Suprapubic skin (tissue), 4 donors: ENCODE measurements around the gene CAPN5. TPM values are rescaled to one million over a fixed set of nuclear protein-coding genes. Genes with fewer than 3 reads are reported as not detected.

Experiments
- DNase-seq, 2 donors: peaks; one replicate each; pipeline ENCODE4 v3.0.0-alpha.2; 2019; ENCODE audit warnings: low spot score in 2 of 2
- H3K27ac ChIP-seq: fragments of 200-600 bp; sonication (generic); one replicate; pipeline ENCODE4 v1.5.1; 2019
- H3K27me3 ChIP-seq: fragments of 200-600 bp; sonication (generic); one replicate; pipeline ENCODE4 v1.5.1; 2019
- H3K36me3 ChIP-seq: fragments of 200-600 bp; sonication (generic); one replicate; pipeline ENCODE4 v1.5.1; 2019
- H3K4me1 ChIP-seq: fragments of 200-600 bp; sonication (generic); one replicate; pipeline ENCODE4 v1.5.1; 2019
- H3K4me3 ChIP-seq: fragments of 200-600 bp; sonication (generic); one replicate; pipeline ENCODE4 v1.5.1; 2019; ENCODE audit warnings: mild to moderate bottlenecking
- H3K9me3 ChIP-seq: fragments of 200-600 bp; sonication (generic); one replicate; pipeline ENCODE4 v1.5.1; 2019
- EP300 ChIP-seq: sonication (generic); formaldehyde crosslinking; IDR thresholded peaks from one replicate; pipeline ENCODE4 v1.6.1; 2017; ENCODE audit warnings: antibody characterized with exemption
- POLR2A ChIP-seq, 2 donors: fragments of 450-650 bp; IDR thresholded peaks; one replicate each; pipeline ENCODE4 v1.6.1; 2017; ENCODE audit warnings: antibody characterized with exemption in 2 of 2, mild to moderate bottlenecking in 2 of 2, moderate library complexity in 2 of 2
- POLR2AphosphoS5 ChIP-seq, 3 donors: sonication (generic); formaldehyde crosslinking; IDR thresholded peaks; one replicate each; pipeline ENCODE4 v1.6.1; 2017; ENCODE audit warnings: antibody characterized with exemption in 3 of 3
- WGBS: methylation state at CpG from one replicate; pipeline ENCODE4 v1.1.5; 2018; 5-methylcytosine and 5-hydroxymethylcytosine counted together
- total RNA-seq, 4 donors: library from RNA; depleted of rRNA; stranded (reverse); fragments of >200 nt; gene quantifications; one replicate each; pipeline ENCODE4 v1.1.0, GENCODE V29; 2016
- TF ChIP-seq, protein P1 (sequence below), 2 donors: fragments of 200-600 bp in 1 of 2; fragments of 450-650 bp in 1 of 2; sonication (generic) in 1 of 2; IDR thresholded peaks; one replicate each; pipeline ENCODE4 v1.5.1; 2016 to 2019; ENCODE audit warnings: antibody characterized with exemption in 2 of 2, mild to moderate bottlenecking in 1 of 2, moderate library complexity in 1 of 2

Gene CAPN5
- total RNA-seq, 4 donors from 2014 or later, result 0.87 to 2.0 (median 1.1) TPM

DNA sequence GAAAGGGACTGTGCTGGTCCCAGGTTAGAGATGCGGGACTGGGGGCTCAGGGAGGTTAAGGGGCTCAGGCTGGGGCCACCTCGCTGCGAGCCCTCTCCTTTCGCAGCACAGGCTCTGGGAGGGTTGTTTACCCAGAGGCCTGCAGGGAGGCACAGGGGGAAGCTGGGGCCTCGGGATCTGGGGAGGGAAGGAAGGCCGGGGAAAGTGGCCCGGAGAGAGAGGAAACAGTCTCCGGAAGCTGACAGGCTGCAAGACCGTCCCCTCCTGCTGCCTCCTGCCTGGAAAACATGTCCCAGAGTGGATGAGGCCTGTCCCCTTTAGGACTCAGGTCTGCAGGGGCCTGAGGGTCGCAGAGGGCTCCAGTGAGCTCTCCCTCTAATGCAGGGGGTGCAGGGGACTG, 106.7 kb downstream of the CAPN5 start:
- no peaks in the 10 kb centered on the region for H3K27me3 ChIP-seq
- DNase-seq, result no peak
- no peaks in the 10 kb centered on the region for H3K36me3 ChIP-seq
- 71% methylated on average over 9 of the region's 10 CpGs for WGBS
- no peaks in the 10 kb centered on the region for H3K9me3 ChIP-seq
- H3K27ac ChIP-seq, result no peak overlapping the region
- no peaks in the 10 kb centered on the region for H3K4me1 ChIP-seq
- no peak for TF ChIP-seq EP300
- TF ChIP-seq, protein P1, sequence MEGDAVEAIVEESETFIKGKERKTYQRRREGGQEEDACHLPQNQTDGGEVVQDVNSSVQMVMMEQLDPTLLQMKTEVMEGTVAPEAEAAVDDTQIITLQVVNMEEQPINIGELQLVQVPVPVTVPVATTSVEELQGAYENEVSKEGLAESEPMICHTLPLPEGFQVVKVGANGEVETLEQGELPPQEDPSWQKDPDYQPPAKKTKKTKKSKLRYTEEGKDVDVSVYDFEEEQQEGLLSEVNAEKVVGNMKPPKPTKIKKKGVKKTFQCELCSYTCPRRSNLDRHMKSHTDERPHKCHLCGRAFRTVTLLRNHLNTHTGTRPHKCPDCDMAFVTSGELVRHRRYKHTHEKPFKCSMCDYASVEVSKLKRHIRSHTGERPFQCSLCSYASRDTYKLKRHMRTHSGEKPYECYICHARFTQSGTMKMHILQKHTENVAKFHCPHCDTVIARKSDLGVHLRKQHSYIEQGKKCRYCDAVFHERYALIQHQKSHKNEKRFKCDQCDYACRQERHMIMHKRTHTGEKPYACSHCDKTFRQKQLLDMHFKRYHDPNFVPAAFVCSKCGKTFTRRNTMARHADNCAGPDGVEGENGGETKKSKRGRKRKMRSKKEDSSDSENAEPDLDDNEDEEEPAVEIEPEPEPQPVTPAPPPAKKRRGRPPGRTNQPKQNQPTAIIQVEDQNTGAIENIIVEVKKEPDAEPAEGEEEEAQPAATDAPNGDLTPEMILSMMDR (IDR thresholded peaks at IDR 0.05), result no peak
- TF ChIP-seq POLR2AphosphoS5 (IDR thresholded peaks at IDR 0.05), result no peak
- no peak for TF ChIP-seq POLR2A (IDR thresholded peaks at IDR 0.05)
- H3K4me3 ChIP-seq, result no peak overlapping the region

DNA sequence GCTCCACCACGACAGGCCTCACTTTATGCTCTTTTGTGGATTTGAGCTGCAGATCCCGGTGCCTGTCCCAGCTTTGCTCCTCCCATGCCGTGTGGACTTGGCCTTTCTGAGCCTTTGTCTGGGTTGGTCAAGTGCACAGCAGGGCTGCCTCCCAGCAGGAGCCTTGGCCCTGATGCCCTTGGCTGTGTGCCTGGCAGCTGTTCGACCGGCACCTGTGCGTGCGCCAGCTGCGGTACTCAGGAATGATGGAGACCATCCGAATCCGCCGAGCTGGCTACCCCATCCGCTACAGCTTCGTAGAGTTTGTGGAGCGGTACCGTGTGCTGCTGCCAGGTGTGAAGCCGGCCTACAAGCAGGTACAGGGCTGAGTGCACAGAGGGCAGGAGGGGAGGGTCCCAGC, 107.8 kb downstream of the CAPN5 start:
- DNase-seq, result no peak
- Histone ChIP-seq H3K4me1 (no peaks in the 10 kb centered on the region), H3K9me3 (no peaks in the 10 kb centered on the region), H3K27ac (no peak overlapping the region), H3K4me3 (no peak overlapping the region), H3K27me3 (no peaks in the 10 kb centered on the region), H3K36me3 (no peaks in the 10 kb centered on the region)
- 78% methylated on average over 3 of the region's 16 CpGs for WGBS
- TF ChIP-seq POLR2AphosphoS5 (IDR thresholded peaks at IDR 0.05) (no peak), EP300 (no peak), POLR2A (IDR thresholded peaks at IDR 0.05) (no peak)
- TF ChIP-seq, protein P1 (IDR thresholded peaks at IDR 0.05), result no peak

DNA sequence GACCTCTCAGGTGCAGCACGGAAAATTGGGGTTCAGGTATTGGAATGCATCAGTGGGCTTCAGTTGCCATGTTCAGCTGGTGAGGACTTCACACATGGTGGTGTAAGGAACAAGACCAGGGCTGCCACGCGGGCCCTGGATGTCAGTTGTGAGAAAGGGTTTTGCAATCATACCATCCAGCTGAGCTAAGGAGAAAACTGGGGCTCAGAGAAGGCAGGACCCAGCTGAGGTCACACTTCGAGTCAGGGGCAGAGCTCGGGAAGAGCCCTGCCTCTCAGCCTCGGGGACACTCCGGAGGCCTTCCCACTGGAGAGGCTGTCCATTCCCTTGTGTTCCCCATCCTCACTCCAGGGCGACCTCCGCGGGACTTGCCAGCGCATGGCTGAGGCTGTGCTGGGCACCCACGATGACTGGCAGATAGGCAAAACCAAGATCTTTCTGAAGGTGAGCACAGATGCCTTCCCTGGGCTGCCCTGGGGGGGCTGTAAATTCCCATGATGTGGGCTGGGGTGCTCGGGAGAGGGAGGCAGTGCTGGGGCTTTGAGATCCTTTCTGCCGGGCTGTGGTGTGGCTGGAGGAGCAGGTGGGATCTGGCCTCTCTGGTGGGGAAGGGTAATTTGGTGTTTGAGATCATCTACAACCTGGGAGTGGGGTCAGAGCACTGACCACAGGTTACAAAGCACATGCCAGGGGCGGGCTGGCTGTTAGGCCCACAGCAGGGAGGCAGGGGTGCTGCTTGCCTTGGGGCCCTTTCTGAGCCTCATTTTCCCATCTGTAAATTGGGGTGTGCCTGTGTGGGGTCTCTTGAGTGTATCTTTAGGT, 108.5 kb downstream of the CAPN5 start:
- H3K4me3 ChIP-seq, result peak overlapping the region; percentile 26
- H3K36me3 ChIP-seq, result no peaks in the 10 kb centered on the region
- TF ChIP-seq EP300 (no peak), POLR2AphosphoS5 (IDR thresholded peaks at IDR 0.05) (no peak), POLR2A (IDR thresholded peaks at IDR 0.05) (no peak)
- TF ChIP-seq, protein P1 (IDR thresholded peaks at IDR 0.05), result no peak

More for the DNA sequence above, 108.5 kb downstream of the CAPN5 start:
- no peak for DNase-seq
- no peaks in the 10 kb centered on the region for H3K4me1 ChIP-seq
- H3K27me3 ChIP-seq, result no peaks in the 10 kb centered on the region
- no peak overlapping the region for H3K27ac ChIP-seq
- WGBS, result 79% methylated on average over 5 of the region's 15 CpGs
- H3K9me3 ChIP-seq, result no peaks in the 10 kb centered on the region

Other genes with a start within 250 kb of the CAPN5 start
- 10 to 100 TPM in 1 of 4 donors, 1 to 10 TPM in 3; 8.9 to 10.1 (median 9.5) TPM for gene ACER3, start 206.1 kb upstream of the CAPN5 start, total RNA-seq
- gene B3GNT6, start 32.6 kb upstream of the CAPN5 start, total RNA-seq, result not detected
- gene OMP, start 35.9 kb downstream of the CAPN5 start, total RNA-seq, result 1 to 10 TPM in 1 of 4 donors, not detected in 3; 9.6 TPM
- 1 to 10 TPM in 3 of 4 donors, under 1 TPM in 1; 0.34 to 2.4 (median 2.0) TPM for gene MYO7A, start 61.3 kb downstream of the CAPN5 start, total RNA-seq
- gene GDPD4, start 234.7 kb downstream of the CAPN5 start, total RNA-seq, result not detected